ENCODE data around the gene EPX. TPM values are rescaled to one million over a fixed set of nuclear protein-coding genes. Genes with fewer than 3 reads are reported as not detected.

Gene EPX
- total RNA-seq, 1 experiment from 2014 or later, result not detected

- ChIA-PET POLR2A (ENCODE audit: unreplicated experiment) (no interaction called here), CTCF (no interaction called here)
- H3K36me3 ChIP-seq (ENCODE audit: low read depth, low read length), result no peaks in the 10 kb centered on the region
- DNase-seq (no peak), ATAC-seq (no peak)
- no peaks in the 10 kb centered on the region for H3F3A ChIP-seq (ENCODE audit: low read length, unreplicated experiment)
- no peak overlapping the region for H2AFZ ChIP-seq (ENCODE audit: low read length)
- H3K27ac ChIP-seq (ENCODE audit: low read length), result no peak overlapping the region
- no peaks in the 10 kb centered on the region for H4K20me1 ChIP-seq (ENCODE audit: low read length)
- H3K79me2 ChIP-seq (ENCODE audit: low read length), result no peaks in the 10 kb centered on the region
- H3K4me2 ChIP-seq (ENCODE audit: low read length), result no peak overlapping the region
- intact Hi-C loops (cut with micrococcal nuclease), result no loop called here
- H3K9me2 ChIP-seq (replicated peaks; ENCODE audit: low read length), result no peaks in the 10 kb centered on the region
- no peak overlapping the region for H3K9ac ChIP-seq (ENCODE audit: low read length)
- peaks cover 8% of the 10 kb centered on the region; the same call in 1 of the 2 replicates for H3K27me3 ChIP-seq (ENCODE audit: low read length)
- no peaks in the 10 kb centered on the region for H3K9me3 ChIP-seq (ENCODE audit: low read length)
- TF ChIP-seq EZH2 (IDR thresholded peaks at IDR 0.05; ENCODE audit: low read length, unreplicated experiment) (no peak), EZH2phosphoT487 (IDR thresholded peaks at IDR 0.05; ENCODE audit: borderline replicate concordance, low read length) (no peak), CTCF (conservative IDR thresholded peaks at IDR 0.05; ENCODE audit: low read depth, low read length) (no peak)
- H3K4me3 ChIP-seq (ENCODE audit: low read length), result no peak overlapping the region
- BruUV-seq (replicated peaks), result no TSS peak
- H3K4me1 ChIP-seq (ENCODE audit: insufficient read depth, low read length), result peaks cover 11% of the 10 kb centered on the region
Measured at GRCh38 chr17:58191241-58191896, 1.2 kb upstream of the EPX start.

GRCh38 chr17:58193641-58194255 is 1.2 kb downstream of the EPX start:
- H4K20me1 ChIP-seq (ENCODE audit: low read length), result no peaks in the 10 kb centered on the region
- no peak overlapping the region for H2AFZ ChIP-seq (ENCODE audit: low read length)
- ChIA-PET CTCF (interaction anchor here (0.6 kb wide), 1 partner anchor 199 kb away, joined by 3 read pairs; no protein-coding TSS in a partner anchor), POLR2A (ENCODE audit: unreplicated experiment) (no interaction called here)
- peaks cover 11% of the 10 kb centered on the region for H3K4me1 ChIP-seq (ENCODE audit: insufficient read depth, low read length)
- no peaks in the 10 kb centered on the region for H3K9me2 ChIP-seq (replicated peaks; ENCODE audit: low read length)
- H3K4me3 ChIP-seq (ENCODE audit: low read length), result no peak overlapping the region
- no peaks in the 10 kb centered on the region for H3F3A ChIP-seq (ENCODE audit: low read length, unreplicated experiment)
- peaks cover 5% of the 10 kb centered on the region; the same call in 1 of the 2 replicates for H3K27me3 ChIP-seq (ENCODE audit: low read length)
- H3K36me3 ChIP-seq (ENCODE audit: low read depth, low read length), result no peaks in the 10 kb centered on the region
- no peak overlapping the region for H3K9ac ChIP-seq (ENCODE audit: low read length)
- BruUV-seq (replicated peaks), result no TSS peak
- DNase-seq (no peak), ATAC-seq (no peak)
- H3K9me3 ChIP-seq (ENCODE audit: low read length), result no peaks in the 10 kb centered on the region
- no peak overlapping the region for H3K27ac ChIP-seq (ENCODE audit: low read length)
- intact Hi-C loops (cut with micrococcal nuclease), result no loop called here
- no peak for TF ChIP-seq EZH2 (IDR thresholded peaks at IDR 0.05; ENCODE audit: low read length, unreplicated experiment)
- TF ChIP-seq CTCF (conservative IDR thresholded peaks at IDR 0.05; ENCODE audit: low read depth, low read length), result peak; percentile 39; the same call in 1 of the 2 replicates
- TF ChIP-seq EZH2phosphoT487 (IDR thresholded peaks at IDR 0.05; ENCODE audit: borderline replicate concordance, low read length), result no peak
- no peaks in the 10 kb centered on the region for H3K79me2 ChIP-seq (ENCODE audit: low read length)
- H3K4me2 ChIP-seq (ENCODE audit: low read length), result no peak overlapping the region
